HG03571 (cell line): Measurements from ENCODE around the gene MGAT4A.
"Not testable (repeated sequence)": the region's sequence is repeated elsewhere in the genome, so short reads cannot be mapped to it uniquely, and the experiment has no call there.

Experiments used
- ATAC-seq: cut with Tn5 transposase; IDR thresholded peaks from one replicate; pipeline ENCODE4 v1.9.1; 2021; ENCODE audit not compliant: unreplicated experiment

The MGAT4A gene

GRCh38 chr2:98759827-98760625 is 29.1 kb upstream of the MGAT4A start:
- no peak for ATAC-seq

- ATAC-seq, result no peak
These were observed 28.4 kb upstream of the MGAT4A start for GRCh38 chr2:98759338-98759737.

- ATAC-seq, result peak; percentile 87
These were observed 27.0 kb upstream of the MGAT4A start for GRCh38 chr2:98757904-98758421.

- no peak for ATAC-seq
These were observed 22.9 kb upstream of the MGAT4A start for GRCh38 chr2:98753801-98754200.

GRCh38 chr2:98752711-98753110 is 21.8 kb upstream of the MGAT4A start:
- not testable (repeated sequence) for ATAC-seq

- ATAC-seq, result no peak
These were observed 20.8 kb upstream of the MGAT4A start for GRCh38 chr2:98751748-98752147.

GRCh38 chr2:98750593-98751282 is 19.8 kb upstream of the MGAT4A start:
- no peak for ATAC-seq

- no peak for ATAC-seq
These were observed 18.1 kb upstream of the MGAT4A start for GRCh38 chr2:98749066-98749450.

- no peak for ATAC-seq
These were observed 17.5 kb upstream of the MGAT4A start for GRCh38 chr2:98748292-98749065.

- no peak for ATAC-seq
These were observed 17.0 kb upstream of the MGAT4A start for GRCh38 chr2:98747888-98748287.

GRCh38 chr2:98746426-98746825 is 15.5 kb upstream of the MGAT4A start:
- ATAC-seq, result no peak

GRCh38 chr2:98744595-98744994 is 13.7 kb upstream of the MGAT4A start:
- no peak for ATAC-seq

- ATAC-seq, result no peak
These were observed 12.9 kb upstream of the MGAT4A start for GRCh38 chr2:98743835-98744234.

- ATAC-seq, result no peak
These were observed 8.1 kb upstream of the MGAT4A start for GRCh38 chr2:98739020-98739419.

- no peak for ATAC-seq
These were observed 7.4 kb upstream of the MGAT4A start for GRCh38 chr2:98738304-98738703.

- ATAC-seq, result no peak
These were observed 6.9 kb upstream of the MGAT4A start for GRCh38 chr2:98737848-98738247.

- ATAC-seq, result no peak
These were observed 5.5 kb upstream of the MGAT4A start for GRCh38 chr2:98736464-98736889.

- no peak for ATAC-seq
These were observed 3.9 kb upstream of the MGAT4A start for GRCh38 chr2:98734823-98735260.

GRCh38 chr2:98734162-98734561 is 3.2 kb upstream of the MGAT4A start:
- no peak for ATAC-seq

GRCh38 chr2:98732430-98733051 is 1.6 kb upstream of the MGAT4A start:
- ATAC-seq, result no peak

GRCh38 chr2:98731894-98732349 is 990 bp upstream of the MGAT4A start:
- ATAC-seq, result no peak
